NK-92 (cell line): ENCODE measurements around the gene MAST4.

Source experiments
- DNase-seq: peaks from one replicate; lab custom pipeline; 2025; ENCODE audit not compliant: unreplicated experiment; lab: John Stamatoyannopoulos, UW

MAST4 gene

DNA sequence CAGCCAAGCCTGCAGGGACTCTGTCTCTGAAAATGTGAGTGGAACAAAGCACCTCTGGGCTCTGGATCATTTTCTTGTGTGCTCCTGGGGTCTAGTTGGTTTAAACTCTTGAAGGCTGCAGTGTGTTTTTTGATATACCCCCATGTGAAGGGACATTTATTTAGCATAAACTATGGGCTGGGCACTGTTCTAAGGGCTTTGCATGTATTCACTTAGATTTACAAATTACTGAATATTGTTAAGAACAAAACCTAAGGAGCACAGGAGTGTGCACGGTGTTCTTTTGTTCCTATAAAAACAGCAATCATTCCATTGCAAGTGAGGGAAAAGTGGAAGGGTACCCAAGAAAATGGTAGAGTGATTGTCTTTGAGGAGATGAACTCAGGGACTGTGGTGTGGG is 620.4 kb downstream of the MAST4 start:
- DNase-seq, result no peak
